ENCODE measurements around the gene TTF2.
A peak's percentile ranks its signal among the peaks of the same experiment; 100 is the strongest.

TTF2 gene

DNA sequence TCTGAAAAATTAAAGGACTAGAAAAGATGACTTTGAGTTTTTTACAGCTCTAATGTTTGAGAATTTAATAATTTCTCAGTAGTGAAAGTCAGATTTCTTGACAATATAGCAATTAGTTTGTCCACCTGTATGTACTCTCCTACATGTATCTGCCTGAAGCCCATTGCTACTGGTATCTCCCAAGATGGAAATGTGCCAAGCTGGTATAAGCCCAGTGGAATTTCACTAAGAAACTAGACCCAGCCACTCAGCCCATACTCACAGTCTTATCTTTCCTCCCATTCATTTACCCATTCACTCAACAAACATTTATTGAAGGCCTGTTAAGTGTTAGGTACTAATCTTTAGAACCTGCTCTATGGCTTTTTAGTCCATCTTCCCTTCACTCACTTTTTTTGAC is 83.0 kb downstream of the TTF2 start:
- no peak for TF ChIP-seq RAD21 (IDR thresholded peaks at IDR 0.05; ENCODE audit: low read depth)

DNA sequence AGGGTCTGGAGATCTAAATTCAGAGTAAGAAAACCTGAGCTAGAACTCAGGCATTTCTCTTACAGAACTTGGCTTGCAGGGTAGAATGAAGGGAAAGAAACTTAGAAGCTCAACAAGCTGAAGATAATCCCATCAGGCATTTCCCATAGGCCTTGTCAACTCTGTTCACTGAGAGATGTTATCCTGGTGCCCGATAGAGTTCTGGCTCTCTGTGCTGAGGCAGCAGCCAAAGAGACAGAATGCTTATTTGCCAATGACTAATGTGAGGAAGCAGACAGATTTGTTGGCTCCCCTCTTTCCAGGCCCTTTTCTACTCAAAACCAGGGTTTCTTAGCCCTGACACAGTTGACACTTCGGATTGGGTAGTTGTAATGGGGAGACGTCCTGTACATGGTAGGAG is 83.7 kb downstream of the TTF2 start:
- TF ChIP-seq TAF1 (IDR thresholded peaks at IDR 0.05; ENCODE audit: low read depth) (no peak), ZBTB7A (IDR thresholded peaks at IDR 0.05; ENCODE audit: low read depth) (no peak), EP300 (IDR thresholded peaks at IDR 0.05; ENCODE audit: borderline replicate concordance) (no peak), CEBPB (IDR thresholded peaks at IDR 0.05) (no peak), CREB1 (IDR thresholded peaks at IDR 0.05; ENCODE audit: low read depth) (no peak), FOXM1 (IDR thresholded peaks at IDR 0.05; ENCODE audit: borderline replicate concordance, low read depth) (no peak), TCF12 (IDR thresholded peaks at IDR 0.05; ENCODE audit: low read depth) (no peak), NFIC (IDR thresholded peaks at IDR 0.05) (no peak), EGR1 (IDR thresholded peaks at IDR 0.05) (no peak)

DNA sequence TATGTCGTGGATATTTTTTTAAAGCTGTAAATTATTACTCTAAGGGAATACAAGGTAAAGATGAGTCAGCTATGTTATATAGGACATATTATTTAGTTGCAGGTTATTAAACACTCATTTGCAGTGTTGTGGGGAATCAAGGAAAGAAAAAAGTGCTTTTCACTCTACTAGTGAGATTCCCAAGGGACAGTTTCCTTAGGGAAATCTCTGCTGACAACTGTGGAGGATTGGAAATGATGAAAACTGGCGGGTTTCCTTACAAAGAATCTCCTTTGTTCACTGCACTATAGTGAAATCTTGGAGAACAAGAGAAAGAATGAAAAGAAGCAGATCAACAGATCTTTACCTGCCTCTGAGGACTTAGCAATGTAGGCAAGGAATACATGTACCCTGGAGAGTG is 85.9 kb downstream of the TTF2 start:
- TF ChIP-seq CEBPB (IDR thresholded peaks at IDR 0.05) = no peak
- TF ChIP-seq TAF1 (IDR thresholded peaks at IDR 0.05; ENCODE audit: low read depth) = no peak
- no peak for TF ChIP-seq EGR1 (IDR thresholded peaks at IDR 0.05)
- no peak for TF ChIP-seq USF1 (IDR thresholded peaks at IDR 0.05)
- no peak for TF ChIP-seq ZBTB7A (IDR thresholded peaks at IDR 0.05; ENCODE audit: low read depth)
- TF ChIP-seq NFIC (IDR thresholded peaks at IDR 0.05) = no peak
- no peak for TF ChIP-seq CREB1 (IDR thresholded peaks at IDR 0.05; ENCODE audit: low read depth)
- TF ChIP-seq TEAD4 (IDR thresholded peaks at IDR 0.05) = no peak
- TF ChIP-seq EP300 (IDR thresholded peaks at IDR 0.05; ENCODE audit: borderline replicate concordance) = no peak
- TF ChIP-seq TCF12 (IDR thresholded peaks at IDR 0.05; ENCODE audit: low read depth) = no peak
- TF ChIP-seq FOXM1 (IDR thresholded peaks at IDR 0.05; ENCODE audit: borderline replicate concordance, low read depth) = no peak
- TF ChIP-seq, protein P1, sequence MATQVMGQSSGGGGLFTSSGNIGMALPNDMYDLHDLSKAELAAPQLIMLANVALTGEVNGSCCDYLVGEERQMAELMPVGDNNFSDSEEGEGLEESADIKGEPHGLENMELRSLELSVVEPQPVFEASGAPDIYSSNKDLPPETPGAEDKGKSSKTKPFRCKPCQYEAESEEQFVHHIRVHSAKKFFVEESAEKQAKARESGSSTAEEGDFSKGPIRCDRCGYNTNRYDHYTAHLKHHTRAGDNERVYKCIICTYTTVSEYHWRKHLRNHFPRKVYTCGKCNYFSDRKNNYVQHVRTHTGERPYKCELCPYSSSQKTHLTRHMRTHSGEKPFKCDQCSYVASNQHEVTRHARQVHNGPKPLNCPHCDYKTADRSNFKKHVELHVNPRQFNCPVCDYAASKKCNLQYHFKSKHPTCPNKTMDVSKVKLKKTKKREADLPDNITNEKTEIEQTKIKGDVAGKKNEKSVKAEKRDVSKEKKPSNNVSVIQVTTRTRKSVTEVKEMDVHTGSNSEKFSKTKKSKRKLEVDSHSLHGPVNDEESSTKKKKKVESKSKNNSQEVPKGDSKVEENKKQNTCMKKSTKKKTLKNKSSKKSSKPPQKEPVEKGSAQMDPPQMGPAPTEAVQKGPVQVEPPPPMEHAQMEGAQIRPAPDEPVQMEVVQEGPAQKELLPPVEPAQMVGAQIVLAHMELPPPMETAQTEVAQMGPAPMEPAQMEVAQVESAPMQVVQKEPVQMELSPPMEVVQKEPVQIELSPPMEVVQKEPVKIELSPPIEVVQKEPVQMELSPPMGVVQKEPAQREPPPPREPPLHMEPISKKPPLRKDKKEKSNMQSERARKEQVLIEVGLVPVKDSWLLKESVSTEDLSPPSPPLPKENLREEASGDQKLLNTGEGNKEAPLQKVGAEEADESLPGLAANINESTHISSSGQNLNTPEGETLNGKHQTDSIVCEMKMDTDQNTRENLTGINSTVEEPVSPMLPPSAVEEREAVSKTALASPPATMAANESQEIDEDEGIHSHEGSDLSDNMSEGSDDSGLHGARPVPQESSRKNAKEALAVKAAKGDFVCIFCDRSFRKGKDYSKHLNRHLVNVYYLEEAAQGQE (IDR thresholded peaks at IDR 0.05; ENCODE audit: low read depth) = no peak
- TF ChIP-seq YY1 (IDR thresholded peaks at IDR 0.05; ENCODE audit: low read depth) = no peak
- TF ChIP-seq RAD21 (IDR thresholded peaks at IDR 0.05; ENCODE audit: low read depth) = no peak
- TF ChIP-seq, protein P2, sequence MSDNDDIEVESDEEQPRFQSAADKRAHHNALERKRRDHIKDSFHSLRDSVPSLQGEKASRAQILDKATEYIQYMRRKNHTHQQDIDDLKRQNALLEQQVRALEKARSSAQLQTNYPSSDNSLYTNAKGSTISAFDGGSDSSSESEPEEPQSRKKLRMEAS (IDR thresholded peaks at IDR 0.05) = no peak

- TF ChIP-seq TEAD4 (IDR thresholded peaks at IDR 0.05) (peak; percentile 5; the same call in 1 of the 2 replicates), NFIC (IDR thresholded peaks at IDR 0.05) (peak; percentile 17; the same call in 1 of the 2 replicates), USF1 (IDR thresholded peaks at IDR 0.05) (no peak), ZBTB7A (IDR thresholded peaks at IDR 0.05; ENCODE audit: low read depth) (no peak), TCF12 (IDR thresholded peaks at IDR 0.05; ENCODE audit: low read depth) (no peak)
- TF ChIP-seq, protein P1 (IDR thresholded peaks at IDR 0.05; ENCODE audit: low read depth) = no peak
These were observed 86.6 kb downstream of the TTF2 start for GRCh38 chr1:117146575-117147340.

GRCh38 chr1:117147341-117147831 is 87.3 kb downstream of the TTF2 start:
- no peak for TF ChIP-seq CREB1 (IDR thresholded peaks at IDR 0.05; ENCODE audit: low read depth)
- TF ChIP-seq EGR1 (IDR thresholded peaks at IDR 0.05) = no peak
- no peak for TF ChIP-seq CEBPB (IDR thresholded peaks at IDR 0.05)
- TF ChIP-seq, protein P1 (IDR thresholded peaks at IDR 0.05; ENCODE audit: low read depth) = no peak
- TF ChIP-seq TAF1 (IDR thresholded peaks at IDR 0.05; ENCODE audit: low read depth) = no peak
- no peak for TF ChIP-seq FOXM1 (IDR thresholded peaks at IDR 0.05; ENCODE audit: borderline replicate concordance, low read depth)
- no peak for TF ChIP-seq YY1 (IDR thresholded peaks at IDR 0.05; ENCODE audit: low read depth)
- TF ChIP-seq ZBTB7A (IDR thresholded peaks at IDR 0.05; ENCODE audit: low read depth) = no peak
- TF ChIP-seq EP300 (IDR thresholded peaks at IDR 0.05; ENCODE audit: borderline replicate concordance) = no peak
- TF ChIP-seq RAD21 (IDR thresholded peaks at IDR 0.05; ENCODE audit: low read depth) = no peak
- TF ChIP-seq TCF12 (IDR thresholded peaks at IDR 0.05; ENCODE audit: low read depth) = no peak
